Glomerular endothelial cell (primary cell): Measurements from ENCODE around the gene DOHH. TPM values are rescaled to one million over a fixed set of nuclear protein-coding genes. Genes with fewer than 3 reads are reported as not detected.

Experiments used
- DNase-seq: peaks from one replicate; pipeline ENCODE4 v3.0.0-alpha.2; 2011; ENCODE audit warnings: low read depth, low spot score; ENCODE audit errors: extremely low read depth
- total RNA-seq: library from RNA; depleted of rRNA; stranded (reverse); fragments of >200 nt; gene quantifications from 2 replicates; pipeline ENCODE4 v1.2.3, GENCODE V29; 2015

The DOHH gene
- total RNA-seq = 22.9 and 28.7 TPM in 2 replicates

GRCh38 chr19:3500429-3501101 lies at the start of gene DOHH:
Gene DOHH, minus strand, starts transcription at chr19:3500674. Its CDS starts 3,860 bp downstream, at chr19:3496814.
- DNase-seq = peak; percentile 93

GRCh38 chr19:3549816-3550215 lies 49.3 kb upstream of the DOHH start:
- no peak for DNase-seq

GRCh38 chr19:3548606-3549005 lies 48.1 kb upstream of the DOHH start:
- DNase-seq = no peak

- DNase-seq = no peak
Observed at GRCh38 chr19:3547767-3548282, 47.4 kb upstream of the DOHH start.

- no peak for DNase-seq
Observed at GRCh38 chr19:3547301-3547731, 46.8 kb upstream of the DOHH start.

- no peak for DNase-seq
Observed at GRCh38 chr19:3546119-3546518, 45.6 kb upstream of the DOHH start.

GRCh38 chr19:3545669-3546034 lies 45.2 kb upstream of the DOHH start:
- DNase-seq = no peak

- no peak for DNase-seq
Observed at GRCh38 chr19:3544742-3545668, 44.5 kb upstream of the DOHH start.

GRCh38 chr19:3544058-3544376 lies 43.5 kb upstream of the DOHH start:
- DNase-seq = no peak

GRCh38 chr19:3543150-3544057 lies 42.9 kb upstream of the DOHH start:
- no peak for DNase-seq

- DNase-seq = no peak
Observed at GRCh38 chr19:3539756-3540118, 39.3 kb upstream of the DOHH start.

- DNase-seq = no peak
Observed at GRCh38 chr19:3538965-3539755, 38.7 kb upstream of the DOHH start, which contains the start of gene TEKTIP1. Gene TEKTIP1, plus strand, starts transcription at chr19:3539174. Its CDS starts 4 bp downstream, at chr19:3539178.

- no peak for DNase-seq
Observed at GRCh38 chr19:3538258-3538929, 37.9 kb upstream of the DOHH start.

- no peak for DNase-seq
Observed at GRCh38 chr19:3537438-3538240, 37.2 kb upstream of the DOHH start.

- DNase-seq = no peak
Observed at GRCh38 chr19:3537101-3537437, 36.6 kb upstream of the DOHH start.

- no peak for DNase-seq
Observed at GRCh38 chr19:3536429-3537100, 36.1 kb upstream of the DOHH start.

- no peak for DNase-seq
Observed at GRCh38 chr19:3535981-3536380, 35.5 kb upstream of the DOHH start.

- no peak for DNase-seq
Observed at GRCh38 chr19:3535563-3535965, 35.1 kb upstream of the DOHH start.
